WTC11 (cell line): ENCODE data around the gene KCNJ16. TPM values are rescaled to one million over a fixed set of nuclear protein-coding genes. Genes with fewer than 3 reads are reported as not detected.

Experiments used
- ATAC-seq: fragments of 200-7000 bp; cut with Tn5 transposase; 2 replicates; pipeline ENCODE4 v1.10.0; 2021; ENCODE audit warnings: mild to moderate bottlenecking, moderate library complexity
- CTCF ChIA-PET: fragments of 300-600 bp; sonication (Branson Sonifier 250); formaldehyde crosslinking; loops from one replicate; lab custom pipeline; 2021; ENCODE audit warnings: antibody characterized with exemption; lab: Charles Lee
- POLR2A ChIA-PET: fragments of 350-600 bp; sonication (Branson Sonifier 250); formaldehyde crosslinking; loops from one replicate; lab custom pipeline; 2021; ENCODE audit warnings: antibody characterized with exemption; lab: Charles Lee
- DNase-seq: peaks from one replicate; pipeline ENCODE4 v3.0.0; 2021; ENCODE audit warnings: low spot score
- H3K27ac Mint-ChIP-seq: 2 replicates; pipeline ENCODE4 v1.8.0; 2021; ENCODE audit warnings: mixed read lengths
- H3K27me3 Mint-ChIP-seq: 2 replicates; pipeline ENCODE4 v1.8.0; 2021; ENCODE audit warnings: low read depth, mild to moderate bottlenecking, moderate library complexity, mixed read lengths
- H3K36me3 Mint-ChIP-seq: 2 replicates; pipeline ENCODE4 v1.8.0; 2021; ENCODE audit warnings: mixed read lengths
- H3K4me1 Mint-ChIP-seq: 2 replicates; pipeline ENCODE4 v1.8.0; 2022; ENCODE audit warnings: mixed read lengths
- H3K4me3 Mint-ChIP-seq: 2 replicates; pipeline ENCODE4 v1.8.0; 2021; ENCODE audit warnings: mild to moderate bottlenecking, moderate library complexity, mixed read lengths
- H3K9me3 Mint-ChIP-seq: 2 replicates; pipeline ENCODE4 v1.8.0; 2021; ENCODE audit warnings: mixed read lengths
- ATF3 ChIP-seq: sonication (generic); formaldehyde crosslinking; conservative IDR thresholded peaks from 2 replicates; pipeline ENCODE4 v1.8.1; 2022; ENCODE audit warnings: mild to moderate bottlenecking, missing genetic modification reagents
- FOXJ3 ChIP-seq: sonication (generic); formaldehyde crosslinking; IDR thresholded peaks from 2 replicates; pipeline ENCODE4 v1.9.0; 2021; ENCODE audit warnings: missing genetic modification reagents, mild to moderate bottlenecking, borderline replicate concordance
- GTF2I ChIP-seq: fragments of 250-450 bp; sonication (Bioruptor Pico); conservative IDR thresholded peaks from 2 replicates; pipeline ENCODE4 v1.4.0; 2021; ENCODE audit warnings: mild to moderate bottlenecking
- MLX ChIP-seq: sonication (generic); formaldehyde crosslinking; IDR thresholded peaks from 2 replicates; pipeline ENCODE4 v1.8.1; 2023; ENCODE audit warnings: mild to moderate bottlenecking, missing genetic modification reagents, moderate library complexity
- NFATC4 ChIP-seq: fragments of 250-450 bp; sonication (Bioruptor Pico); IDR thresholded peaks from 2 replicates; pipeline ENCODE4 v1.9.0; 2021; ENCODE audit warnings: mild to moderate bottlenecking
- NFE2L1 ChIP-seq: sonication (generic); formaldehyde crosslinking; IDR thresholded peaks from 2 replicates; pipeline ENCODE4 v1.8.1; 2023; ENCODE audit warnings: missing genetic modification reagents
- NFYB ChIP-seq: sonication (generic); formaldehyde crosslinking; conservative IDR thresholded peaks from 2 replicates; pipeline ENCODE4 v1.8.0; 2022; ENCODE audit warnings: low read depth, missing genetic modification reagents
- NR3C1 ChIP-seq: sonication (generic); formaldehyde crosslinking; conservative IDR thresholded peaks from 2 replicates; pipeline ENCODE4 v1.8.1; 2023; ENCODE audit warnings: low read depth, mild to moderate bottlenecking, missing genetic modification reagents
- OVOL2 ChIP-seq: fragments of 250-450 bp; sonication (Bioruptor Pico); IDR thresholded peaks from 2 replicates; pipeline ENCODE4 v1.9.0; 2021; ENCODE audit warnings: mild to moderate bottlenecking, borderline replicate concordance
- PREB ChIP-seq: sonication (generic); formaldehyde crosslinking; IDR thresholded peaks from 2 replicates; pipeline ENCODE4 v1.8.1; 2022; ENCODE audit warnings: mild to moderate bottlenecking, missing genetic modification reagents, moderate library complexity, borderline replicate concordance
- SMAD4 ChIP-seq: sonication (generic); formaldehyde crosslinking; IDR thresholded peaks from 2 replicates; pipeline ENCODE4 v1.8.0; 2022; ENCODE audit warnings: mild to moderate bottlenecking, missing genetic modification reagents
- STAT6 ChIP-seq: sonication (generic); formaldehyde crosslinking; conservative IDR thresholded peaks from 2 replicates; pipeline ENCODE4 v1.8.1; 2023; ENCODE audit warnings: mild to moderate bottlenecking, low read depth, missing genetic modification reagents, moderate library complexity
- TEAD1 ChIP-seq: sonication (generic); formaldehyde crosslinking; IDR thresholded peaks from 2 replicates; pipeline ENCODE4 v1.8.0; 2022; ENCODE audit warnings: mild to moderate bottlenecking, missing genetic modification reagents
- TEAD4 ChIP-seq: sonication (generic); formaldehyde crosslinking; IDR thresholded peaks from 2 replicates; pipeline ENCODE4 v1.8.0; 2022; ENCODE audit warnings: mild to moderate bottlenecking, missing genetic modification reagents
- ZBTB21 ChIP-seq: sonication (generic); formaldehyde crosslinking; IDR thresholded peaks from 2 replicates; pipeline ENCODE4 v1.8.1; 2023; ENCODE audit warnings: mild to moderate bottlenecking, missing genetic modification reagents, borderline replicate concordance
- ZNF396 ChIP-seq: fragments of 250-450 bp; sonication (Bioruptor Pico); IDR thresholded peaks from 2 replicates; pipeline ENCODE4 v1.8.0; 2021; ENCODE audit warnings: mild to moderate bottlenecking, moderate library complexity, borderline replicate concordance
- ZNF532 ChIP-seq: fragments of 250-450 bp; sonication (Bioruptor Pico); IDR thresholded peaks from 2 replicates; pipeline ENCODE4 v1.9.0; 2021; ENCODE audit warnings: mild to moderate bottlenecking, borderline replicate concordance
- ZSCAN18 ChIP-seq: fragments of 250-450 bp; sonication (Bioruptor Pico); IDR thresholded peaks from 2 replicates; pipeline ENCODE4 v2.1.2; 2022; ENCODE audit warnings: mild to moderate bottlenecking, moderate library complexity
- total RNA-seq: library from RNA; stranded (reverse); gene quantifications from 3 replicates; pipeline ENCODE4 v1.2.3, GENCODE V29; 2021
- TF ChIP-seq, protein P1 (sequence below): sonication (generic); formaldehyde crosslinking; IDR thresholded peaks from 2 replicates; pipeline ENCODE4 v1.8.1; 2023; ENCODE audit warnings: mild to moderate bottlenecking, missing genetic modification reagents, moderate library complexity

KCNJ16 gene
- total RNA-seq, 1 experiment from 2014 or later, result not detected

DNA sequence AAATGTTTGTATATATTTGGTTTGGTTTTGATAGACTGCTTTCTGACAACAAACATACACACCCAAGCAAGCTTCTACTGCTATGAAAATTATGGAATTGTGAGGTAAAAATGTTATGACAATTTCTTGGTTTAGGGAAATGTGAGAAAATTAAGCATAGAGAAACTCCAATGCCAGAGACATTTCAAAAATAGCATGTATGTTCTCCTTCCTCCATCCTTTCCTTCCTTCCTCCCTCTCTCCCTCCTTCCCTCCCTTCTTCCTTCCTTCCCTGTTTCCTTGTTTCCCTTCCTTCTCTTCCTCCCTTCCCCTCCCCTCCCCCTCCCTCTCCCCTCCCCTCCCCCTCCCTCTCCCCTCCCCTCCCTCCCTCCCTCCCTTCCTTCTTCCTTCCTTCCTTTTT lies 109.2 kb downstream of the KCNJ16 start:
- TF ChIP-seq TEAD1 (CRISPR knock-in tag), result no peak
- no peak for TF ChIP-seq TEAD4 (CRISPR knock-in tag)
- TF ChIP-seq ZNF532 (CRISPR knock-in tag), result no peak
- TF ChIP-seq STAT6 (CRISPR knock-in tag), result no peak
- no peak for TF ChIP-seq NR3C1 (CRISPR knock-in tag)
- no peak for TF ChIP-seq OVOL2 (CRISPR knock-in tag)
- no peak for TF ChIP-seq SMAD4 (CRISPR knock-in tag)
- TF ChIP-seq PREB, result no peak
- no peak for TF ChIP-seq NFATC4 (CRISPR knock-in tag)
- TF ChIP-seq ZBTB21 (CRISPR knock-in tag), result no peak
- TF ChIP-seq MLX (CRISPR knock-in tag), result no peak
- CTCF ChIA-PET, result no interaction called here
- no peaks in the 10 kb centered on the region for H3K36me3 Mint-ChIP-seq
- H3K27me3 Mint-ChIP-seq, result no peaks in the 10 kb centered on the region
- no peaks in the 10 kb centered on the region for H3K9me3 Mint-ChIP-seq
- peaks cover 3% of the 10 kb centered on the region for H3K4me1 Mint-ChIP-seq
- DNase-seq, result no peak
- ATAC-seq, result no peak
- POLR2A ChIA-PET, result no interaction called here
- H3K4me3 Mint-ChIP-seq, result no peak overlapping the region
- no peak overlapping the region for H3K27ac Mint-ChIP-seq

GRCh38 chr17:70184770-70185169 lies 109.7 kb downstream of the KCNJ16 start:
- DNase-seq, result no peak
- peaks cover 3% of the 10 kb centered on the region for H3K4me1 Mint-ChIP-seq
- no peak overlapping the region for H3K4me3 Mint-ChIP-seq
- no peak overlapping the region; the same call in 1 of the 2 replicates for H3K27ac Mint-ChIP-seq
- no peaks in the 10 kb centered on the region for H3K9me3 Mint-ChIP-seq
- no peaks in the 10 kb centered on the region for H3K27me3 Mint-ChIP-seq
- ChIA-PET CTCF (no interaction called here), POLR2A (no interaction called here)
- H3K36me3 Mint-ChIP-seq, result no peaks in the 10 kb centered on the region
- no peak for ATAC-seq
- TF ChIP-seq ATF3 (CRISPR knock-in tag) (no peak), ZNF532 (CRISPR knock-in tag) (no peak), ZNF396 (CRISPR knock-in tag) (no peak), NFE2L1 (no peak), FOXJ3 (no peak), NFATC4 (CRISPR knock-in tag) (no peak), ZSCAN18 (CRISPR knock-in tag) (no peak), GTF2I (no peak), NFYB (no peak)
- TF ChIP-seq, protein P1, sequence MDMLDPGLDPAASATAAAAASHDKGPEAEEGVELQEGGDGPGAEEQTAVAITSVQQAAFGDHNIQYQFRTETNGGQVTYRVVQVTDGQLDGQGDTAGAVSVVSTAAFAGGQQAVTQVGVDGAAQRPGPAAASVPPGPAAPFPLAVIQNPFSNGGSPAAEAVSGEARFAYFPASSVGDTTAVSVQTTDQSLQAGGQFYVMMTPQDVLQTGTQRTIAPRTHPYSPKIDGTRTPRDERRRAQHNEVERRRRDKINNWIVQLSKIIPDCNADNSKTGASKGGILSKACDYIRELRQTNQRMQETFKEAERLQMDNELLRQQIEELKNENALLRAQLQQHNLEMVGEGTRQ (CRISPR knock-in tag), result no peak
